ENCODE results near the gene CUEDC1. TPM values are rescaled to one million over a fixed set of nuclear protein-coding genes. Genes with fewer than 3 reads are reported as not detected.
A peak's percentile ranks its signal among the peaks of the same experiment; 100 is the strongest.

Gene CUEDC1
- total RNA-seq, 4 donors from 2014 or later = 17.1 to 25.7 (median 22.1) TPM

DNA sequence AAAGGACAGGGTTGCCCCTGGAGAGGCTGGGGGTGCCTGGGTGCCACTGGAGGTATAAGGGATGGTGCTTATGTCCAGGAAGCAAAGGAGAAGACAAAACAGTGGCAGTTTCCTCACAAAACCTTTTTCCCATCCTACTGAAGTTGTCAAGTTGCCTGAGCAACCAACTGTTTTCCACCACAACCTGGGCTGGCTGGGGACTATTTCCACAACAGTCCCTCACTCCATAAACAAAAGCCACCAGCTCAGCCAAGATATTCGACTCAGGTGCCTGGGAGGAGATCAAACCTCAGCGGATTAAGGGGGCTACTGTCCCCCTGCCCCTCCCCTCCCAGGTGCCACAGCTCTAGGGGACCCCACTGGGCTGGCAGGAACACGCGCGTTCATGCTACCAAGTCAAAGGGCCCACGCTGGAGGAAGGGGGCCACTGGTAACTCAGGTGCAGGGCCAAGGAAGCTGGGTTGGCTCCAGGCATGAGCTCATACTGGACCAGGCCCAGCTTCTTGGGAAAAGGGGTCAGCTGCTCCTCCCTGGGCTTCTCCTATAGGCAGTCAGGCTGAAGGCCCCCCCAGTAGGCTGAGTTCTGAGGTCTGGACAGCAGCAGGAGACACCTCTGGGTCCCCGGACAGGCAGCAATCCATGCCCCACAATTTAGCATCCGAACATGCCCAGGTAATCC lies 59.7 kb downstream of the CUEDC1 start:
- no peak for TF ChIP-seq CTCF (IDR thresholded peaks at IDR 0.05)
- DNase-seq (ENCODE audit: low spot score) (no peak), ATAC-seq (ENCODE audit: low FRiP score) (no peak)

DNA sequence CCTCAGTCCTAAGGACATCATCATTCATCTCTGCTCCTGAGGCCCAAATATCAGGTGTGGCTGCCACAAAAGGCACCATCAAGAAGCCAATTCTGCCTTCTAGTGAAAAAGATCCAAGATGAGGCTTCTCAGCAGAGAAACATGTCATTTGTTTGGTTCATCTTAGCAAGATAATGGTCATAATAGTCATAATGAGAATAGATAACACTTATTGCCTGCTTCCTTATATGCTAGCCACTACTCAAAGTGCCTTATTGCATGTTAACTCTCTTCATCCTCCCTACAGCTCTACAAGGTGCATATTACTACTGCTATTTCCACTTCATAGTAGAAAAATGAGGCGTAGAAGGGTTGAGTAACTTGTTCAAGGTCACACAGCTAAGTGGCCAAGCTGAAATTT lies 60.4 kb downstream of the CUEDC1 start:
- no peak for TF ChIP-seq CTCF (IDR thresholded peaks at IDR 0.05)
- DNase-seq (ENCODE audit: low spot score) (no peak), ATAC-seq (ENCODE audit: low FRiP score) (no peak)

GRCh38 chr17:57892820-57893595 lies 62.2 kb downstream of the CUEDC1 start:
- DNase-seq (ENCODE audit: low spot score) (peak; percentile 78), ATAC-seq (ENCODE audit: low FRiP score) (peak; percentile 60)
- no peak for TF ChIP-seq CTCF (IDR thresholded peaks at IDR 0.05)

GRCh38 chr17:57892146-57892819 lies 62.9 kb downstream of the CUEDC1 start:
- peak in 2 of 3 donors; percentile 71 to 74 for TF ChIP-seq CTCF (IDR thresholded peaks at IDR 0.05)
- no peak for ATAC-seq (ENCODE audit: low FRiP score)
- DNase-seq (ENCODE audit: low spot score) = peak; percentile 76

DNA sequence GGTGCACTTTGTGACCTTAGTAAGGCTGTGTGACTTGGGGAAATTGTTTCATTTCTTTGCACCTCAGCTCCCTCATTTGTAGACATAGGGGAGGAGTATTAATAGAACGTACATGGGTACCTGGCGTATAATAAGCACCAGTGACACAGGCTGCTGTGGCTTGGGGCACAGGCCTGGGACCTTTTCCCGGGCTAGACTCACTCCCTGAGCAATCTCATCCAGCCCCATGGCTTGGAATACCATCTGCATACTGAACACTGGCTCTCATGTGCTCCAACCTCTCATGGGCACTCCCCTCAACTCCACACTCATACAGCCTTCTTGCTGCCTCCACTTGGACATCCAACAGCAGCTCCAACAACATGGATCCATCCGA lies 64.4 kb downstream of the CUEDC1 start:
- no peak for DNase-seq (ENCODE audit: low spot score)
- no peak for TF ChIP-seq CTCF (IDR thresholded peaks at IDR 0.05)
- ATAC-seq (ENCODE audit: low FRiP score) = peak; percentile 3

- DNase-seq (ENCODE audit: low spot score) = peak; percentile 61
- peak; percentile 86 for ATAC-seq (ENCODE audit: low FRiP score)
- no peak for TF ChIP-seq CTCF (IDR thresholded peaks at IDR 0.05)
Measured at GRCh38 chr17:57889892-57890856, 65.0 kb downstream of the CUEDC1 start.

Data from omental fat pad (tissue), 4 donors.